GM23338 (cell line): ENCODE measurements around the gene ADAMTS14.

Experiments used
- CREB1 ChIP-seq: fragments of 250-450 bp; sonication (Bioruptor Pico); IDR thresholded peaks from 2 replicates; pipeline ENCODE4 v1.5.0; 2020; ENCODE audit warnings: low read depth, mild to moderate bottlenecking, moderate library complexity
- CTCF ChIP-seq, 2 experiments: fragments of 200-600 bp in 1 of 2; sonication (generic) in 1 of 2; conservative IDR thresholded peaks; 2 replicates each; pipeline versions ENCODE4 v1.5.1 to v1.6.1; 2016 to 2017; ENCODE audit warnings: antibody characterized with exemption in 2 of 2, low read depth in 2 of 2, mild to moderate bottlenecking in 2 of 2, moderate library complexity in 1 of 2
- EZH2 ChIP-seq: fragments of 200-600 bp; sonication (generic); IDR thresholded peaks from one replicate; pipeline ENCODE4 v1.8.0; 2017; ENCODE audit warnings: antibody characterized with exemption, mild to moderate bottlenecking, low read depth; ENCODE audit not compliant: unreplicated experiment
- EZH2phosphoT487 ChIP-seq: fragments of 200-600 bp; sonication (generic); IDR thresholded peaks from one replicate; pipeline ENCODE4 v1.8.1; 2018; ENCODE audit warnings: antibody characterized with exemption; ENCODE audit not compliant: unreplicated experiment
- NANOG ChIP-seq: IDR thresholded peaks from 2 replicates; pipeline ENCODE4 v1.6.1; 2016; ENCODE audit warnings: antibody characterized with exemption, borderline replicate concordance
- POLR2AphosphoS5 ChIP-seq: IDR thresholded peaks from 2 replicates; pipeline ENCODE4 v1.6.1; 2016; ENCODE audit warnings: antibody characterized with exemption, low read depth
- REST ChIP-seq: IDR thresholded peaks from one replicate; pipeline ENCODE4 v1.6.1; 2018; ENCODE audit warnings: antibody characterized with exemption; ENCODE audit not compliant: unreplicated experiment

GRCh38 chr10:70751356-70751755, 79.0 kb downstream of the ADAMTS14 start:
- TF ChIP-seq EZH2 = no peak
- TF ChIP-seq CTCF (conservative IDR thresholded peaks at IDR 0.05; ENCODE audit: low read depth in 2 of 2) = no peak
- TF ChIP-seq POLR2AphosphoS5 = no peak
- TF ChIP-seq REST = no peak
- no peak for TF ChIP-seq EZH2phosphoT487
- TF ChIP-seq NANOG = no peak
- no peak for TF ChIP-seq CREB1 (CRISPR knock-in tag)
